A673 (cell line): ENCODE data around the gene TF.

ENCODE experiments used
- EZH2 ChIP-seq: fragments of 200-600 bp; sonication (generic); IDR thresholded peaks from 2 replicates; pipeline ENCODE4 v1.6.1; 2017; ENCODE audit warnings: borderline replicate concordance, low read depth, mild to moderate bottlenecking, mixed read lengths, antibody characterized with exemption, low read length; ENCODE audit not compliant: poor library complexity, severe bottlenecking
- TF ChIP-seq, protein P1 (sequence below): fragments of 300-800, 200-600 bp; sonication (generic); conservative IDR thresholded peaks from 2 replicates; pipeline ENCODE4 v1.5.1; 2017; ENCODE audit warnings: low read depth, mild to moderate bottlenecking, antibody characterized with exemption, low read length, moderate library complexity, mixed read lengths

DNA sequence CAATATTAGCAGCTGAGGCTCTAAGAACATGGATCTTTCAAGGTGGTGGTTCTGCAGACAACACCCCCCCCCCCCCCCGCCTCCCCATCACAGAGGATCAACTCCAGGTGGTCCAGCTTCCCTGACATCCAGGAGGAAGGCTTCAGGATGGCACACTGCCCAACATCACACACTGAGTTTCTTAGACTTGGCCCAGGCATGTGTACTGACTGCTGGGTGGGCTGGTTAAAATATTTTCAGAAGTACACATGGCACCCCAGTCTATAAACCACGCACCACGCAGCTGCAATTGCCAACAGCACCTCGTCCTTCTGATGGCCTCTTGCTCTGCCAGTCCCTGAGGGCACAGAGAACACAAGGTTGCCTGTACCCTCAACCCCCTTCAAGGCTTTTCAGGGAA lies 81.5 kb downstream of the TF start:
- TF ChIP-seq, protein P1, sequence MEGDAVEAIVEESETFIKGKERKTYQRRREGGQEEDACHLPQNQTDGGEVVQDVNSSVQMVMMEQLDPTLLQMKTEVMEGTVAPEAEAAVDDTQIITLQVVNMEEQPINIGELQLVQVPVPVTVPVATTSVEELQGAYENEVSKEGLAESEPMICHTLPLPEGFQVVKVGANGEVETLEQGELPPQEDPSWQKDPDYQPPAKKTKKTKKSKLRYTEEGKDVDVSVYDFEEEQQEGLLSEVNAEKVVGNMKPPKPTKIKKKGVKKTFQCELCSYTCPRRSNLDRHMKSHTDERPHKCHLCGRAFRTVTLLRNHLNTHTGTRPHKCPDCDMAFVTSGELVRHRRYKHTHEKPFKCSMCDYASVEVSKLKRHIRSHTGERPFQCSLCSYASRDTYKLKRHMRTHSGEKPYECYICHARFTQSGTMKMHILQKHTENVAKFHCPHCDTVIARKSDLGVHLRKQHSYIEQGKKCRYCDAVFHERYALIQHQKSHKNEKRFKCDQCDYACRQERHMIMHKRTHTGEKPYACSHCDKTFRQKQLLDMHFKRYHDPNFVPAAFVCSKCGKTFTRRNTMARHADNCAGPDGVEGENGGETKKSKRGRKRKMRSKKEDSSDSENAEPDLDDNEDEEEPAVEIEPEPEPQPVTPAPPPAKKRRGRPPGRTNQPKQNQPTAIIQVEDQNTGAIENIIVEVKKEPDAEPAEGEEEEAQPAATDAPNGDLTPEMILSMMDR, result no peak
- no peak for TF ChIP-seq EZH2
